ENCODE measurements around the gene LGR5. TPM values are rescaled to one million over a fixed set of nuclear protein-coding genes. Genes with fewer than 3 reads are reported as not detected.

LGR5 gene
- total RNA-seq, 1 donor from 2014 or later = 0.32 TPM

DNA sequence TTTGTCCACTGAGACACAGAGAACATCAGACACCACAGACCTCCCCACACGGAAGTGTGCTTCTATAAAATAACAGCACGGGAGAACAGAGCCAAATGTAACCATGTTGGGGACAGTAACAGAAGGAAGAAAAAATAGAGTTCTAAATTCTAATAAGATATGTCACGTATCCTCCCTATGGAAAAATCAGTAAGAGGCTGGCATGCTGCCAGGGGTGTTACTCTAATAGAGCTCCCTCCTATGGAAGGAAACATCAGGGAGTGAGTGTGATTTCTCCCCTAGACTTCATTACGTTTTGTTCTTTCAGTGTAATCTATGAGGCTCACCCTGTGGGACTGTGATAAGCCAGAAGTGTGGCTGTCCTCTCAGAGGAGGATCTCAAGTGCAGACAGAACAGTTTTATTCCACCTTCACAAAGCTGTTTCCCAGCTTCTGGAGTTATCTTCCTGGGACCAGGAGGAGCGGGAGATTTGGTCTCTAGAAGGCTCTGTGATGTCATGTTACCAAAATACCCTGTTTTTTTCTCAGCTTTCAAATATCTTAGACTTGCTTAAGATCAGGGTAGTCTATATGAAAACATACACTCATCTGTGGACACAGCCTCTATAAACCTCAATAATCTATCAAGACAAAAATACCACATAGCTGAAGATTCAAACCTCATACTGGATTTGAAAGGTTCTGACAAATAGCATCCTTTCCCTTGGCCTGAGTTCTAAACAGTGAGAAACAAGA lies 154.8 kb downstream of the LGR5 start:
- H3K9me3 ChIP-seq (ENCODE audit: insufficient read depth, low read depth, low read length) = no peaks in the 10 kb centered on the region
- no peaks in the 10 kb centered on the region for H3K79me2 ChIP-seq (ENCODE audit: insufficient read depth, low read length)
- DNase-seq (ENCODE audit: low read depth) = no peak
- Mint-ChIP-seq H3K27me3 (ENCODE audit: low read depth, unreplicated experiment) (no peaks in the 10 kb centered on the region), H3K4me3 (ENCODE audit: unreplicated experiment) (no peak overlapping the region), H3K4me1 (ENCODE audit: low read depth, unreplicated experiment) (no peaks in the 10 kb centered on the region), H3K27ac (ENCODE audit: unreplicated experiment) (no peak overlapping the region), H3K9me3 (ENCODE audit: unreplicated experiment) (no peaks in the 10 kb centered on the region), H3K36me3 (ENCODE audit: low read depth, unreplicated experiment) (no peaks in the 10 kb centered on the region)
- H4K20me1 ChIP-seq (ENCODE audit: insufficient read depth, low read length) = no peaks in the 10 kb centered on the region
- no peak overlapping the region for H2AFZ ChIP-seq (ENCODE audit: low read depth, low read length)
- H3K36me3 ChIP-seq (ENCODE audit: insufficient read depth, low read length) = no peaks in the 10 kb centered on the region
- no peaks in the 10 kb centered on the region for H3K27me3 ChIP-seq (ENCODE audit: insufficient read depth, low read length)
- H3K27ac ChIP-seq (ENCODE audit: low read depth, low read length) = no peak overlapping the region
- no peak for FAIRE-seq
- no peak overlapping the region for H3K9ac ChIP-seq (ENCODE audit: low read length)
- no peak overlapping the region for H3K4me3 ChIP-seq (ENCODE audit: insufficient read depth, low read depth, low read length)
- no peak overlapping the region for H3K4me2 ChIP-seq (ENCODE audit: low read length)
- TF ChIP-seq EZH2 (IDR thresholded peaks at IDR 0.05; ENCODE audit: insufficient read depth, low read length) = no peak
- TF ChIP-seq, protein P1, sequence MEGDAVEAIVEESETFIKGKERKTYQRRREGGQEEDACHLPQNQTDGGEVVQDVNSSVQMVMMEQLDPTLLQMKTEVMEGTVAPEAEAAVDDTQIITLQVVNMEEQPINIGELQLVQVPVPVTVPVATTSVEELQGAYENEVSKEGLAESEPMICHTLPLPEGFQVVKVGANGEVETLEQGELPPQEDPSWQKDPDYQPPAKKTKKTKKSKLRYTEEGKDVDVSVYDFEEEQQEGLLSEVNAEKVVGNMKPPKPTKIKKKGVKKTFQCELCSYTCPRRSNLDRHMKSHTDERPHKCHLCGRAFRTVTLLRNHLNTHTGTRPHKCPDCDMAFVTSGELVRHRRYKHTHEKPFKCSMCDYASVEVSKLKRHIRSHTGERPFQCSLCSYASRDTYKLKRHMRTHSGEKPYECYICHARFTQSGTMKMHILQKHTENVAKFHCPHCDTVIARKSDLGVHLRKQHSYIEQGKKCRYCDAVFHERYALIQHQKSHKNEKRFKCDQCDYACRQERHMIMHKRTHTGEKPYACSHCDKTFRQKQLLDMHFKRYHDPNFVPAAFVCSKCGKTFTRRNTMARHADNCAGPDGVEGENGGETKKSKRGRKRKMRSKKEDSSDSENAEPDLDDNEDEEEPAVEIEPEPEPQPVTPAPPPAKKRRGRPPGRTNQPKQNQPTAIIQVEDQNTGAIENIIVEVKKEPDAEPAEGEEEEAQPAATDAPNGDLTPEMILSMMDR (IDR thresholded peaks at IDR 0.05; ENCODE audit: insufficient read depth, low read depth, low read length) = no peak
- no peaks in the 10 kb centered on the region for H3K4me1 ChIP-seq (ENCODE audit: insufficient read depth, low read length)

- no peak overlapping the region for H3K27ac Mint-ChIP-seq (ENCODE audit: unreplicated experiment)
- H3K4me1 Mint-ChIP-seq (ENCODE audit: low read depth, unreplicated experiment) = peaks cover 5% of the 10 kb centered on the region
- H2AFZ ChIP-seq (ENCODE audit: low read depth, low read length) = no peak overlapping the region
- no peaks in the 10 kb centered on the region for H3K36me3 Mint-ChIP-seq (ENCODE audit: low read depth, unreplicated experiment)
- H3K27me3 ChIP-seq (ENCODE audit: insufficient read depth, low read length) = no peaks in the 10 kb centered on the region
- no peaks in the 10 kb centered on the region for H3K36me3 ChIP-seq (ENCODE audit: insufficient read depth, low read length)
- H3K9me3 ChIP-seq (ENCODE audit: insufficient read depth, low read depth, low read length) = no peaks in the 10 kb centered on the region
- H3K4me3 ChIP-seq (ENCODE audit: insufficient read depth, low read depth, low read length) = no peak overlapping the region
- no peak overlapping the region for H3K27ac ChIP-seq (ENCODE audit: low read depth, low read length)
- no peaks in the 10 kb centered on the region for H3K79me2 ChIP-seq (ENCODE audit: insufficient read depth, low read length)
- H3K4me1 ChIP-seq (ENCODE audit: insufficient read depth, low read length) = no peaks in the 10 kb centered on the region
- no peak for TF ChIP-seq EZH2 (IDR thresholded peaks at IDR 0.05; ENCODE audit: insufficient read depth, low read length)
- TF ChIP-seq, protein P1 (IDR thresholded peaks at IDR 0.05; ENCODE audit: insufficient read depth, low read depth, low read length) = no peak
- no peaks in the 10 kb centered on the region for H3K27me3 Mint-ChIP-seq (ENCODE audit: low read depth, unreplicated experiment)
- no peak overlapping the region for H3K4me2 ChIP-seq (ENCODE audit: low read length)
- FAIRE-seq = no peak
- H4K20me1 ChIP-seq (ENCODE audit: insufficient read depth, low read length) = no peaks in the 10 kb centered on the region
- no peaks in the 10 kb centered on the region for H3K9me3 Mint-ChIP-seq (ENCODE audit: unreplicated experiment)
- H3K4me3 Mint-ChIP-seq (ENCODE audit: unreplicated experiment) = no peak overlapping the region
- H3K9ac ChIP-seq (ENCODE audit: low read length) = no peak overlapping the region
- DNase-seq (ENCODE audit: low read depth) = no peak
Observed at GRCh38 chr12:71599210-71599609, 159.6 kb downstream of the LGR5 start.

GRCh38 chr12:71601546-71601945 lies 161.9 kb downstream of the LGR5 start:
- Mint-ChIP-seq H3K36me3 (ENCODE audit: low read depth, unreplicated experiment) (peaks cover 3% of the 10 kb centered on the region), H3K9me3 (ENCODE audit: unreplicated experiment) (no peaks in the 10 kb centered on the region), H3K27ac (ENCODE audit: unreplicated experiment) (no peak overlapping the region), H3K4me1 (ENCODE audit: low read depth, unreplicated experiment) (peaks cover 5% of the 10 kb centered on the region), H3K27me3 (ENCODE audit: low read depth, unreplicated experiment) (no peaks in the 10 kb centered on the region), H3K4me3 (ENCODE audit: unreplicated experiment) (no peak overlapping the region)
- Histone ChIP-seq H2AFZ (ENCODE audit: low read depth, low read length) (no peak overlapping the region), H3K4me2 (ENCODE audit: low read length) (no peak overlapping the region), H3K9ac (ENCODE audit: low read length) (no peak overlapping the region), H3K4me1 (ENCODE audit: insufficient read depth, low read length) (no peaks in the 10 kb centered on the region), H3K27ac (ENCODE audit: low read depth, low read length) (no peak overlapping the region), H4K20me1 (ENCODE audit: insufficient read depth, low read length) (peaks cover 4% of the 10 kb centered on the region), H3K4me3 (ENCODE audit: insufficient read depth, low read depth, low read length) (no peak overlapping the region), H3K9me3 (ENCODE audit: insufficient read depth, low read depth, low read length) (no peaks in the 10 kb centered on the region), H3K79me2 (ENCODE audit: insufficient read depth, low read length) (no peaks in the 10 kb centered on the region), H3K36me3 (ENCODE audit: insufficient read depth, low read length) (peaks cover 12% of the 10 kb centered on the region), H3K27me3 (ENCODE audit: insufficient read depth, low read length) (no peaks in the 10 kb centered on the region)
- FAIRE-seq = no peak
- peak; percentile 23 for DNase-seq (ENCODE audit: low read depth)
- no peak for TF ChIP-seq EZH2 (IDR thresholded peaks at IDR 0.05; ENCODE audit: insufficient read depth, low read length)
- TF ChIP-seq, protein P1 (IDR thresholded peaks at IDR 0.05; ENCODE audit: insufficient read depth, low read depth, low read length) = no peak
